HL-60/S4 treated with retinoic acid at 250 ng/mL for 4 days and 3 days (cell line): ENCODE results near the gene DNAH3.

Source experiments
- in situ Hi-C: fragments of 300-500 bp; cut with MboI; formaldehyde crosslinking; loops from 2 replicates; pipeline ENCODE4 v1.7.0; 2022; ENCODE audit warnings: low sequenced_read_pairs

The DNAH3 gene

GRCh38 chr16:20918486-20919239 lies 232.0 kb downstream of the DNAH3 start:
- in situ Hi-C loops, result no loop called here

DNA sequence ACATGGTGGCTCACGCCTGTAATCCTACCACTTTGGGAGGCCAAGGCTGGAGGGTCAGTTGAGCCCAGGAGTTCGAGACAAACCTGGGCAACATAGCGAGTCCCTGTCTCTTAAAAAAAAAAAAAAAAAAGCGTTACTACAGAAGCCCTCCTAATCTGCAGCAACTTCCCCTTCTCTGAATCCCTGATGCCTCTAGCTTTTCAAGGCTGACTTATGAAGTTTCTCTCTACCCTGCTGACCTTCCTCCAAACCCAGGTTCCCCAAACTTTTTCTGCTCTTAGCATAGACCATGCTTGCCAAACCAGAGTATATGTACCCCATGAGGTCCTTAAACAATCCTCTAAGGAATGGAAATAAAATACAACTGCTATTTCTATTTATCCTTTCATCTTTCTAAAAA lies 233.7 kb downstream of the DNAH3 start:
- in situ Hi-C loops, result no loop called here

DNA sequence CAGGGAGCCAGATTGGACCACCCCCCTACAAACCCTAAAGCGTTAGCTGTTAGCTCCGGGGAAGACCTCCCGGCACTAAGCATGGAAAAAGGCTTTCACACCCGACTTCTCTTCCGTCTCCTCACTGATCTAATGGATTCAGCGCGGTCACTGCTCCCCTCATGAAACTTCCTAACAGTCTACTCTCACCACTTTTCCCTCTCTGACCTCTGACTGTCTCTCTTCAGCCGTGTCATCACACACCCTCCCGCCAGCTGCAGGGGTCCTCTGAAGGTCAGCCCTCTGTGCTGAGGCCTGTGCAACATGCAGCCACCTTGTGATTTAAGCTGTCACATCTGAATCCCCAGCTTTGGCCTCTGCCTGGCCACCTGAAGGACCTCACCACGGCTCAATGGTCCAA lies 234.4 kb downstream of the DNAH3 start:
- in situ Hi-C loops, result no loop called here

DNA sequence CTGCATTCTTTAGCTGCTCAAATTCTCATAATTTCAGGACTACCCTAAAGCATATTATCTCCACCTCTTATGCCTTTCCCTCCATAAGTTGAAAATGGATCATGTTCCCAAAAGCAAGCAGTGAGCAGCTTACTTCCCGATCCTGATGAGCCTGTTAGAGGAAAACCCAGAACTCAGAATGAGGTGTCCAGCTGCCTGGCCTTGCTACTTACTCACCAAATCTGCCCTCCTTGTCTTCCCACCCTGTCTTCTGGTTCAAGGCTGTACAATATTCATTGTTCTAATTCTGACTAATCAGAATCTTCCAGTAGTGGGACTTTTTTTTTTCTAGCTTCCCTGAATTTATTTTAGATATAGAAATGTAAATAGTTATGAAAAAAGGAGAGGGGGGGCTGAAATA lies 239.3 kb downstream of the DNAH3 start:
- in situ Hi-C loops, result no loop called here

- in situ Hi-C loops, result no loop called here
Observed at GRCh38 chr16:20910781-20911321, 239.8 kb downstream of the DNAH3 start.

DNA sequence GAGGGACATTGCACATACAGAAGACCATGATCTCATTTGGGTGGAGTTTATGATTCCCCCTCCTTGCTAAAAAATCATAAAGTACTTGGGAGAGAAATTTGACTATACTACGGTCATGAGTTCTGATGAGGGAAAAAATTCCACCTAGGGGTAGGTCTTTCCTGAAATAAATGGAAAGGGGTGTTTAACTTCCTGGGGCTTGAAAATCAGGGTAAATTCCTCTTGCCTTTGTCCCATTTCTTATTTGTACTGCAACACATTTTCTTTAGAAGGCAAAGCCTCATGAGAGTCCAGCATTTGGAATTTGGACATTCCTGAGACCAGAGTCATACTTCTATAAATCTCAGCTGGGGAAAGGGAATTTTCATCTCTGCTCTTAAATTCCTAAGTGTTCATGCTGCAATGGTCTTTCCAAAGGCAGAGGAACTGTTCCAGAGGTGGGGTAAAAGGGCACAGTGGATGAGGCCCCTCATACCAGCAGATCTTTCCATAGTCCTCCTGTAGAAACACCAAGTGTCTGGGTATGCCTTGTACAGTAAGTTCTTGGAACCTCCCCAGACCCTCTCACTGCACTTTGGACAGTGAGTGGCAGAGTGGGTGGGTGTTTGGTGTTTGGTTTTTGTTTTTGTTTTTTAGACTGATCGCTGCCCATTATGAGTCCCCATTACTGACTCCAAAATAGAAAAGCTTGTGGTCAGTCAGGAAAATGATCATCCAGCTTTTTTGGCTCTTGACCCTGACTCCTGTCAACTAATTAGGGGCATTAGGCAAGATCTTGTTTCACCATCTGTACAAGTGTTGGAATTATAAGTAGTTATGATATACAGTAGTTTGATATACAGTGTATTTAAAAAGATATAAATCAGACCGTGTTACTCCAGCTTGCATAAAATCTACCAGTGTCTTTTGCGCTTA lies 244.0 kb downstream of the DNAH3 start:
- in situ Hi-C loops, result no loop called here

GRCh38 chr16:20905576-20905975 lies 245.1 kb downstream of the DNAH3 start:
- in situ Hi-C loops, result no loop called here

DNA sequence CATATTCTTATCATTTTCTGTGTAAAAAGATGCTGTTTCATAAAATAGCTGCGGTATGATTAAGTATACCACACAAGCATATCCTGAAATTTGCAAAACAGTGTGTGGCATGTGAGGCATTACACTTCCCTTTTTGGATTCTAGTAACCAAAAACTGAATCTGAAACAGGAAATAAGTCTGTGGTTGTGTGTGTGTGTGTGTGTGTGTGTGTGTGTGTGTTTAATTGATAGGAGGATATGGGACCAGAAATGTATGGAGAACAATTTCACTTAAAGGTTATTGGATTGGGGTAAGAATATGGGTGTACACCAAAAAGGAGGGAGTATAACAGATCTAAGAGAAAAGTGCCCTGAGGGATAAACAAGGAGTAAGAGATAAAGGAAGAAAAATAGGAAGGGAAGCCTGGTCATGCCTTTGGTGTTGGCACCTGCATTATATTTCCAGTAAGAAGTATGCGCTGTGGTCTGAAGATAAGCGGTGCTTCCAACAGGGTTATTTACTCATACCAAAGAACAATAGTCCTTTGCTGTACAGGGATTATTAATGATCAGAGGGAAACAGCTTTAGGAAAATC lies 246.1 kb downstream of the DNAH3 start:
- in situ Hi-C loops, result no loop called here

GRCh38 chr16:20903899-20904506 lies 246.6 kb downstream of the DNAH3 start:
- in situ Hi-C loops, result no loop called here

DNA sequence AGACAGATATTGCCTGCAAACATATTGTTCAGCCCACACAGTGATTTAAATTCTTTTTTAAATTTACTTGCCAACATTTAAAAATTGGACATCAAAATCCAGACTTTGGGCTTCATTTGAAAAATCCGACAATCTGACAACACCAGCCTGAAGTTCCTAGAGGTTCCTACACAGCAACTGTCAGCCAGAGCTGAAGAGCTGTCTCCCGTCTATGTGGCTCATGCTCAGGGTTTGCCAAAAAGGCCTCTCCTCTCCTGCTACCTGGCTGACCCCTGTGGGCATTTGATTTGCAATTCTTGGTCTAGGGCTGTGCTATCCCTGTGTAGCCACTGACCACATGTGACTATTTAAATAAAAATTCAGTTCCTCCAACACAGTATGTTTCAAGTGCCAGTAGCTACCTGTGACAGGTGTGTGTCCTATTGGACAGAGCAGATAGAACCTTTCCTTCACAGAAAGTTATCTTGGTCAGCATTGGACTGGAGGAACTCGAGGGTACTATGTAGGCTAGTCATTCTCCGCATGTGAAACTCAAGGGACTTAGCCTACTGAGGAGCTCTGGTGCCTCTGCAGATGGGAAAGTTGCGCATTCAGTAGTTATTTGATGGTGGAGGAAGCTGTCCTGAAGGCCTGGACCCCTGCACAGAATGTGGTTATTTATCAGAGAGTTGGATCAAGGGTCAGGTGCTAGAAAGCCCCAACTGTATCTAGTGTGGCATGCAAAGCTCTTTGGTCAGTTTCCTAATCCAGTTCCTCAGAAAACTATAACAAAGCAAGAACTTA lies 247.3 kb downstream of the DNAH3 start:
- in situ Hi-C loops, result no loop called here

DNA sequence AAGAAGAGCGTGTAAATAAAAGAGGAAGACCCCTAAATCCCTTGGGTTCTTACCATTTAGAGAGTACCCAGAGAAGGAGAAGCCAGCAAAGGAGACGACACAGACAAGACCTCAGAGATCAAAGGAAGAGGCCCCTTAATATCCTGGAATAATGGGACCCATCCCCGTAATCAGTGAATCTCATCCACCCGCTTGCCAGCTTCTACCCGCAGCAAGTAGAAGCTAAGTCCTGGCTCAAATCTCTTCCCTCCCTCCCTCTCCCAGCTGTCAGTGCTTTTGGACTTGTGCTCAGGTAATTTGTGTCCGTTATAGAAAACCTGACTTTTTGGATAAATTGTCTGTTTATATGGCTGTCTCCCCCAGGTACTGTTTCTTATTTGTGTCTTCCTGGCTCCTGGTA lies 248.2 kb downstream of the DNAH3 start:
- in situ Hi-C loops, result no loop called here

GRCh38 chr16:20901436-20902112 lies 249.1 kb downstream of the DNAH3 start:
- in situ Hi-C loops, result no loop called here

DNA sequence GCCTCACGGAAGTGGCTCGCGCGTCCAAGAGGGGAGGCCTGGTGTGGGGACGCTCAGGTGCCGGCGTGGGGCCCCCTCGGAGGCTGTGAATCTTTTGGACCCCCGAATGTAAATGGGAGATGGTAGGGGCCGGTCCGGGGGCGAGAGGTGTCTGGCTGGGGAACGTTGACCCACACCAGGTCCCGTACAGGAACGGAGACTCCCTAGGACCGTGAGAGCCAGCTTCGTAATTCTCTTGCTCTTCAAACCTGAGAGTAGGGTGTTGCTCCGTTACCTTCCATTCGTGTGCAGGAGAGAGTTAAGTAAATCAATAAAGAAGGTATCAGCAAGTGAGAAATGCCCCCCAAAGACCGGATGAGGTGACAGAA lies 249.6 kb downstream of the DNAH3 start:
- in situ Hi-C loops, result no loop called here

DNA sequence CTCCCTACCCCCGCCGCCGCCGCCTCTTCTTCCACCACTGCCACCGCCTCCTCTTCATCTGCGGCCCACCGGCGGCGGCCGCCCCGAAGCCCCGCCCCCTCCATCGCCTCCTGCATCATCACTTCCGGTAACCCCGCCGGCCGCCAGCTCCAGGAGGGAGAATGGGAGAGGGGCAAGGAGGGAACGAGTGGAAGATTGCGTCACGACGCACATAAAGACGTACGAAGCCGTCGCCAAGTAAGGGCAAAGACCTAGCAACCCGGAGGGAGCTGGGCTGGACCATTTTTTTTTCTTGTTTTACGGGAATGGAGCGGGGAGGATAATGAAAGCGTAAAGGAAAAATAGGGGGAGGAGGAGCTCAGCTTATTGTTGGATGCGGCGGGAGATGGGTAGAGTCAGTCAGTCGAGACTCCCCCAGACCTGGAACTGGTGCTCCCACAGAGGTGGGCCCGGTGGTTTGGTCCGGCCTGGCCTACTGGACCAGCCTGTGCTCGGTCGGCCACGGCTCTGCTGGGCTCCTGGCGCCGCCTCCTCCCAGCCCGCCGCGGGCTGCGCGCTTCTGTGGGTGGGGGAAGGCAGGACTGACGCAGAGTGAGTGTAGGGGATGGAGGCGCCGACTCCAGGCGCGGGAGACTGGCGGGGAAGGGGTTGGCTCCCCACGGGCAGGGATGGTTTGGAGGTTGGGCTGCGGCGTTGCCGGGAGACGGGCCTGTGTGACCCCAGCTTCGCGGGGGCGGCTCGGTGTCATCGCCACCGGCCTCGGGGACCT lies 250.2 kb downstream of the DNAH3 start, which contains the start of the genes DCUN1D3 and LYRM1:
TSS of gene DCUN1D3 (minus strand) at position 60 of the 769 bp plus-strand sequence. CDS start 37,820 bp downstream, outside the sequence.
TSS of gene LYRM1 (plus strand) at position 473 of the 769 bp plus-strand sequence. CDS start 14,785 bp downstream, outside the sequence.
- in situ Hi-C loops, result no loop called here

- in situ Hi-C loops, result no loop called here
Observed at GRCh38 chr16:20899477-20900298, 251.0 kb downstream of the DNAH3 start.

- in situ Hi-C loops, result no loop called here
Observed at GRCh38 chr16:20899071-20899470, 251.6 kb downstream of the DNAH3 start.

DNA sequence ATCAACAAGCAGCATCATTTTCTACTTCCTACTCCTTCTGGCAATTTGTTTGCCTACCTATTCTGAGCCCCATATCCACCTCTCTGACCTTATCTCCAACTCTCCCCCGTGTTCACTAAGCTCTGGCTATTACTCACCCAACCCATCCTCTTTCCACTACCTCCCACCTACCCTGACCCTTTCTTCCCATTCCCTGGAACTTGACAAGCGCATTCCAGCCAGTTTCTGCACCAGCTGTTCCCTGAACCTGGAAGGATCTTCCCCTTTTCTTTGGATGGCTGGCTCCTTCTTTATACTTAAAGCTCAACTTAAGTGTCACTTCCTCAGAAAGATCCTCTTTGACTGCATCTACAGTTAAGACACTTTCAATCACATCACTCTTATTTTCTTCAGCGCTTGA lies 252.7 kb downstream of the DNAH3 start:
- in situ Hi-C loops, result no loop called here
